K562 (cell line): ENCODE data around the gene USP48. TPM values are rescaled to one million over a fixed set of nuclear protein-coding genes. Genes with fewer than 3 reads are reported as not detected.

Experiments
- ARID4B ChIP-seq: sonication (generic); formaldehyde crosslinking; IDR thresholded peaks from 2 replicates; pipeline ENCODE4 v1.8.0; 2022; ENCODE audit warnings: mild to moderate bottlenecking, missing genetic modification reagents
- HMGN3 ChIP-seq: IDR thresholded peaks from 2 replicates; pipeline ENCODE4 v1.6.1; 2011; ENCODE audit warnings: borderline replicate concordance, low read depth, mild to moderate bottlenecking, mixed read lengths, low read length; ENCODE audit not compliant: insufficient read length; ENCODE audit errors: extremely low read depth
- IRF2 ChIP-seq: sonication (generic); formaldehyde crosslinking; IDR thresholded peaks from 2 replicates; pipeline ENCODE4 v1.8.1; 2022; ENCODE audit warnings: mild to moderate bottlenecking, missing genetic modification reagents
- MITF ChIP-seq: IDR thresholded peaks from 2 replicates; pipeline ENCODE4 v1.6.1; 2014; ENCODE audit warnings: antibody characterized with exemption
- MTA3 ChIP-seq: fragments of 450-650 bp; formaldehyde crosslinking; IDR thresholded peaks from 2 replicates; pipeline ENCODE4 v1.6.1; 2017; ENCODE audit warnings: mild to moderate bottlenecking, borderline replicate concordance
- OTX1 ChIP-seq: fragments of 450-650 bp; formaldehyde crosslinking; IDR thresholded peaks from 2 replicates; pipeline ENCODE4 v1.4.0; 2022; ENCODE audit warnings: mild to moderate bottlenecking
- POLR2G ChIP-seq: fragments of 200-400 bp; formaldehyde crosslinking; IDR thresholded peaks from 2 replicates; pipeline ENCODE4 v1.6.1; 2017; ENCODE audit warnings: low read depth, mild to moderate bottlenecking, antibody characterized with exemption, low read length, moderate library complexity
- POLR3G ChIP-seq: IDR thresholded peaks from 2 replicates; pipeline ENCODE4 v1.6.1; 2011; ENCODE audit not compliant: insufficient read length, insufficient replicate concordance; ENCODE audit errors: extremely low read depth
- SMARCA4 ChIP-seq: fragments of 450-650 bp; IDR thresholded peaks from 2 replicates; pipeline ENCODE4 v1.6.1; 2016
- ZEB2 ChIP-seq: fragments of 450-650 bp; IDR thresholded peaks from 2 replicates; pipeline ENCODE4 v1.6.1; 2016
- ZNF318 ChIP-seq, 2 experiments: fragments of 450-650 bp; IDR thresholded peaks; 2 replicates each; pipeline ENCODE4 v1.6.1; 2016; ENCODE audit warnings: mild to moderate bottlenecking in 2 of 2, borderline replicate concordance in 1 of 2, low read depth in 1 of 2, moderate library complexity in 1 of 2
- ZNF778 ChIP-seq: fragments of 450-650 bp; formaldehyde crosslinking; IDR thresholded peaks from 2 replicates; pipeline ENCODE4 v1.4.0; 2020; ENCODE audit warnings: mild to moderate bottlenecking, moderate library complexity
- polyA plus RNA-seq, 8 experiments: library from polyadenylated mRNA; depleted of rRNA in 4 of 8; stranded (reverse) in 5 of 8; unstranded in 3 of 8; fragments of >200 nt; fragmentation: Nextera tagmentation in 2 of 8; fragmentation: Illumina TruSeq in 1 of 8; extraction: Ambion mirVana in 2 of 8; extraction: Trizol in 1 of 8; gene quantifications; 2 replicates each; pipeline versions ENCODE4 v1.2.1 to v1.2.3, GENCODE V29; 2011 to 2014; ENCODE audit warnings: inconsistent platforms in 1 of 8, missing spikeins in 1 of 8
- total RNA-seq, 7 experiments: library from RNA; depleted of rRNA in 6 of 7; stranded (reverse); fragments of >200 nt in 6 of 7; fragmentation: Illumina TruSeq in 2 of 7; extraction: Trizol in 2 of 7; gene quantifications; 2 replicates each; pipeline versions ENCODE4 v1.2.1 to v1.2.3, GENCODE V29; 2011 to 2021; ENCODE audit warnings: low replicate concordance in 1 of 7

USP48 gene
- total and polyA plus RNA-seq, 9 of the 15 experiments (the other 6 are each of a cell fraction or from before 2014, with no cell fraction given), result 23.3 to 123 (median 106) TPM

- TF ChIP-seq ZNF318 (IDR thresholded peaks at IDR 0.05; ENCODE audit: borderline replicate concordance in 1 of 2, low read depth in 1 of 2) (peak in 1 of 2 experiments; percentile 77; a peak in 2 of 4 replicates), SMARCA4 (peak; percentile 97), MTA3 (peak; percentile 95), ZNF778 (CRISPR knock-in tag) (no peak), IRF2 (CRISPR knock-in tag) (no peak), MITF (peak; percentile 15; the same call in 1 of the 2 replicates), OTX1 (CRISPR knock-in tag) (peak; percentile 60; the same call in 1 of the 2 replicates), ARID4B (CRISPR knock-in tag) (peak; percentile 88), ZEB2 (peak; percentile 99), HMGN3 (peak; percentile 97), POLR2G (peak; percentile 69), POLR3G (no peak)
Observed at GRCh38 chr1:21631944-21632887, 150.7 kb downstream of the USP48 start (continued).
